Adrenal gland (tissue), 5 donors: Measurements from ENCODE around the gene IMPDH1.

Source experiments
- CTCF ChIP-seq, 6 experiments: fragments of 450-650 bp in 4 of 6; fragments of 200-600 bp in 2 of 6; sonication (generic) in 1 of 6; IDR thresholded peaks; 1 replicate in 5 of 6; 2 replicates in 1 of 6; pipeline versions ENCODE4 v1.5.1 to v1.8.0; 2016 to 2021; ENCODE audit warnings: antibody characterized with exemption in 6 of 6, mild to moderate bottlenecking in 2 of 6, moderate library complexity in 1 of 6
- POLR2A ChIP-seq, 2 donors: fragments of 450-650 bp; IDR thresholded peaks; one replicate each; pipeline ENCODE4 v1.6.1; 2017; ENCODE audit warnings: antibody characterized with exemption in 2 of 2, mild to moderate bottlenecking in 2 of 2, moderate library complexity in 1 of 2
- donor health status: DM: no; HTN: no; CAD: no.

- TF ChIP-seq CTCF (IDR thresholded peaks at IDR 0.05) (no peak), POLR2A (IDR thresholded peaks at IDR 0.05) (no peak)
These were observed 36.5 kb upstream of the IMPDH1 start for GRCh38 chr7:128446306-128446705.
